ENCODE results near the gene CCT6A.
"Not testable (repeated sequence)": the region's sequence is repeated elsewhere in the genome, so short reads cannot be mapped to it uniquely, and the experiment has no call there.

CCT6A gene

DNA sequence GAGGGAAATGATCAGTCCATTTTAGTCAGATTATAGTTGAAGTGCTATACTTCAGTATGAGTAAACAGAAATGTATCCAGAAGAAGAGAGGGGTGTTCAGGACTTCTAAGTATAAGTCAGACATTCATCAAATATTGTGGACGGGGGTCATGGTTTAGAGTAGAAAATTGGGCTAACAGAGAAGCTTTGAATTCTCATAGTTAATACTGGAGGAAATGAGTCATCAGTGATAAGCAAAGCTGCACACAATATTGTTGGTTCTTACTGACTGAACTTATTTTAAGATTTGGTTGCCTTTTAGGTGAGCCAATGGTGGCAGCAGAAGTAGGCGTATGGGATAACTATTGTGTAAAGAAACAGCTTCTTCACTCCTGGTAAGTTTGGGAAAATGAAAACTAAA is 10.8 kb downstream of the CCT6A start:
- Histone ChIP-seq H3K4me1 (ENCODE audit: low read length) (peaks cover 17% of the 10 kb centered on the region), H3K27ac (ENCODE audit: low read length) (peak overlapping the region; percentile 13; the same call in 1 of the 2 replicates), H3K27me3 (replicated peaks; ENCODE audit: insufficient read depth, low read length) (no peaks in the 10 kb centered on the region), H3K4me2 (ENCODE audit: low read depth, low read length) (no peak overlapping the region), H3K4me3 (ENCODE audit: low read length) (no peak overlapping the region), H3K9ac (ENCODE audit: low read length) (no peak overlapping the region), H3K9me3 (replicated peaks; ENCODE audit: insufficient read depth, low read length) (no peaks in the 10 kb centered on the region), H3F3A (ENCODE audit: insufficient read depth, low read length) (peaks cover 33% of the 10 kb centered on the region), H2AFZ (ENCODE audit: low read length) (no peak overlapping the region), H3K9me2 (replicated peaks; ENCODE audit: insufficient read depth, low read length) (no peaks in the 10 kb centered on the region), H3K79me2 (ENCODE audit: low read length) (peaks cover 43% of the 10 kb centered on the region), H4K20me1 (ENCODE audit: insufficient read depth, low read length) (no peaks in the 10 kb centered on the region), H3K36me3 (replicated peaks; ENCODE audit: insufficient read depth, low read length) (peaks cover 36% of the 10 kb centered on the region)
- TF ChIP-seq EZH2 (optimal IDR thresholded peaks at IDR 0.05; ENCODE audit: low read depth, low read length) (no peak), EZH2phosphoT487 (IDR thresholded peaks at IDR 0.05; ENCODE audit: low read length) (no peak)
- TF ChIP-seq, protein P1, sequence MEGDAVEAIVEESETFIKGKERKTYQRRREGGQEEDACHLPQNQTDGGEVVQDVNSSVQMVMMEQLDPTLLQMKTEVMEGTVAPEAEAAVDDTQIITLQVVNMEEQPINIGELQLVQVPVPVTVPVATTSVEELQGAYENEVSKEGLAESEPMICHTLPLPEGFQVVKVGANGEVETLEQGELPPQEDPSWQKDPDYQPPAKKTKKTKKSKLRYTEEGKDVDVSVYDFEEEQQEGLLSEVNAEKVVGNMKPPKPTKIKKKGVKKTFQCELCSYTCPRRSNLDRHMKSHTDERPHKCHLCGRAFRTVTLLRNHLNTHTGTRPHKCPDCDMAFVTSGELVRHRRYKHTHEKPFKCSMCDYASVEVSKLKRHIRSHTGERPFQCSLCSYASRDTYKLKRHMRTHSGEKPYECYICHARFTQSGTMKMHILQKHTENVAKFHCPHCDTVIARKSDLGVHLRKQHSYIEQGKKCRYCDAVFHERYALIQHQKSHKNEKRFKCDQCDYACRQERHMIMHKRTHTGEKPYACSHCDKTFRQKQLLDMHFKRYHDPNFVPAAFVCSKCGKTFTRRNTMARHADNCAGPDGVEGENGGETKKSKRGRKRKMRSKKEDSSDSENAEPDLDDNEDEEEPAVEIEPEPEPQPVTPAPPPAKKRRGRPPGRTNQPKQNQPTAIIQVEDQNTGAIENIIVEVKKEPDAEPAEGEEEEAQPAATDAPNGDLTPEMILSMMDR (IDR thresholded peaks at IDR 0.05; ENCODE audit: low read length) = no peak
- DNase-seq = no peak

DNA sequence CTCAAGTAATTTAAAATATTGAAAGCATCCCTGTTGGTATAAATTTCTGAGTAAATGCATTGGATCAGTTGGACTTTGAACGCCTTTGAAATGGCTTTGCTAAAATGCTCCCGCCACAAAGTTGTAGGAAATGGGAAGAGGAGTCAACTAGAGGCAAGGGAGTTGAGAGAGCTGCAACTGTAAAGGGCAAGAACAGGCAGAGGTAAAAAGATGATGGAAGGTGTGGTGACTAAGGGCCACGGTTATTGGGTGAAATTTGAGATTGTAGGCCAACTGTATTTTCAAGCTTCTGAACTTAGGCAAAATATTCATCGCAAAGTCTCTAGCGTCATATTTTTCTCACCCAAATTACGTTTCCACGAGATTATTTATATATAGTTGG is 11.9 kb downstream of the CCT6A start:
- peaks cover 17% of the 10 kb centered on the region for H3K4me1 ChIP-seq (ENCODE audit: low read length)
- H3K27ac ChIP-seq (ENCODE audit: low read length) = peak overlapping the region; percentile 72; the same call in 1 of the 2 replicates
- no peaks in the 10 kb centered on the region for H4K20me1 ChIP-seq (ENCODE audit: insufficient read depth, low read length)
- H3K36me3 ChIP-seq (replicated peaks; ENCODE audit: insufficient read depth, low read length) = peaks cover 29% of the 10 kb centered on the region
- TF ChIP-seq EZH2phosphoT487 (IDR thresholded peaks at IDR 0.05; ENCODE audit: low read length) (no peak), EZH2 (optimal IDR thresholded peaks at IDR 0.05; ENCODE audit: low read depth, low read length) (no peak)
- DNase-seq = no peak
- 0 out of 2 replicates have a peak overlapping the region, but pooled peaks have one; percentile 38 for H2AFZ ChIP-seq (ENCODE audit: low read length)
- H3K27me3 ChIP-seq (replicated peaks; ENCODE audit: insufficient read depth, low read length) = no peaks in the 10 kb centered on the region
- H3K79me2 ChIP-seq (ENCODE audit: low read length) = peaks cover 32% of the 10 kb centered on the region
- H3F3A ChIP-seq (ENCODE audit: insufficient read depth, low read length) = peaks cover 33% of the 10 kb centered on the region
- no peaks in the 10 kb centered on the region for H3K9me3 ChIP-seq (replicated peaks; ENCODE audit: insufficient read depth, low read length)
- H3K9ac ChIP-seq (ENCODE audit: low read length) = peak overlapping the region; percentile 68; the same call in 1 of the 2 replicates
- H3K9me2 ChIP-seq (replicated peaks; ENCODE audit: insufficient read depth, low read length) = no peaks in the 10 kb centered on the region
- H3K4me2 ChIP-seq (ENCODE audit: low read depth, low read length) = peak overlapping the region; percentile 92
- peak overlapping the region; percentile 69; the same call in 1 of the 2 replicates for H3K4me3 ChIP-seq (ENCODE audit: low read length)

DNA sequence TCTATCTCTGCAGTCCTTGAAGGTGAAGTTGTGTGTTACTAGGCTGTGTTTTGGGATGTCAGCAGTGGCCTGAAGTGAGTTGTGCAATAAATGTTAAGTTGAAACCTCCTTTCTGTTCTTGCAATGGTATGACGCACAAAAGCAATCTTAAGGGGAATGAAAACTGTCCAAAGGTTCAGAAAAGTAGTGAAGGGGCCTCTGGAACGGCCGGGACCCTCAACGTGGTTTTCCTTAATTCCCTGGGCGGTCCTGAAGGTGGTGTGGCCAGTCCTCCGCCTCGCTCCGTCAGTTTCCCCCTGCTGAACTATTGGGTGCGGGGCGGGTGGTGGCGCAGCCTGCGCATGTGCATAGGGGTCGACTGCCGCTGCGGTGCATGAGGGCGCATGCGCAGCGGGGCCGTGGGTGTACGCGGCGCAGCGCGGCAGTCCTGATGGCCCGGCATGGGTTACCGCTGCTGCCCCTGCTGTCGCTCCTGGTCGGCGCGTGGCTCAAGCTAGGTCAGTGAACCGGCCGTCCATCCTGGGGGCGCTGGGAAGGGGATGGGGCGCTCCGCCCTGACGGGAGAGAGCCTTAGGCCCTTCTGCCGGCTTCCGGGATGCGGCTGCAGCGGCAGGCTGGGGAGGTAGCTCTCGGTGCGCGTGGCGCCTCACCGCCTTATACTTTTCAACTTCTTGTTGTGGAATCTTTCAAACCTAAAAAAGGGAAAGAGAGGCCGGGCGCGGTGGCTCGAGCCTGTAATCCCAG is 12.5 kb downstream of the CCT6A start, which contains the start of gene SUMF2:
Gene SUMF2, plus strand, starts transcription at position 405 of the 744 bp plus-strand sequence. Its CDS starts 26 bp downstream, at position 431.
- TF ChIP-seq, protein P1 (IDR thresholded peaks at IDR 0.05; ENCODE audit: low read length) = peak; percentile 28
- TF ChIP-seq EZH2 (optimal IDR thresholded peaks at IDR 0.05; ENCODE audit: low read depth, low read length) (no peak), EZH2phosphoT487 (IDR thresholded peaks at IDR 0.05; ENCODE audit: low read length) (no peak)
- Histone ChIP-seq H3K79me2 (ENCODE audit: low read length) (peaks cover 29% of the 10 kb centered on the region), H3K4me1 (ENCODE audit: low read length) (peaks cover 17% of the 10 kb centered on the region), H4K20me1 (ENCODE audit: insufficient read depth, low read length) (no peaks in the 10 kb centered on the region), H3K27me3 (replicated peaks; ENCODE audit: insufficient read depth, low read length) (no peaks in the 10 kb centered on the region), H3K36me3 (replicated peaks; ENCODE audit: insufficient read depth, low read length) (peaks cover 24% of the 10 kb centered on the region), H2AFZ (ENCODE audit: low read length) (peak within 1 kb of the TSS; percentile 42), H3F3A (ENCODE audit: insufficient read depth, low read length) (peaks cover 33% of the 10 kb centered on the region), H3K9me2 (replicated peaks; ENCODE audit: insufficient read depth, low read length) (no peaks in the 10 kb centered on the region), H3K27ac (ENCODE audit: low read length) (peak within 1 kb of the TSS; percentile 72), H3K9me3 (replicated peaks; ENCODE audit: insufficient read depth, low read length) (no peaks in the 10 kb centered on the region), H3K4me3 (ENCODE audit: low read length) (peak within 1 kb of the TSS; percentile 69), H3K4me2 (ENCODE audit: low read depth, low read length) (peak within 1 kb of the TSS; percentile 92), H3K9ac (ENCODE audit: low read length) (peak within 1 kb of the TSS; percentile 68)
- DNase-seq = peak; percentile 92

DNA sequence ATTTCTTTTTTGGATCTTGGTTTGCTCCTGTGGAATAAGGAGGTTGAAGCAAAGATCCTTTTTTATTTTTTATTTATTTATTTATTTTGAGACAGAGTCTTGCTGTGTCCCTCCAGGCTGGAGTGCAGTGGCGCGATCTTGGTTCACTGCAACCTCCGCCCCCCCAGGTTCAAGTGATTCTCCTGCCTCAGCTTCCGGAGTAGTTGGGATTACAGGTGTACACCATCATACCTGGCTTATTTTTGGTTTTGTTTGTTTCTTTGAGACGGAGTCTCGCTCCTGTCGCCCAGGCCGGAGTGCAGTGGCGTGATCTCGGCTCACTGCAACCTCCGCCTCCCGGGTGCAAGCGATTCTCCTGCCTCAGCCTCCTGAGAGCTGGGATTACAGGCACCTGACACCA is 14.8 kb downstream of the CCT6A start:
- H3K4me2 ChIP-seq (ENCODE audit: low read depth, low read length); H3K27ac ChIP-seq (ENCODE audit: low read length); H4K20me1 ChIP-seq (ENCODE audit: insufficient read depth, low read length); DNase-seq; H3K27me3 ChIP-seq (replicated peaks; ENCODE audit: insufficient read depth, low read length); H3K79me2 ChIP-seq (ENCODE audit: low read length); H3K4me3 ChIP-seq (ENCODE audit: low read length); H3K9me3 ChIP-seq (replicated peaks; ENCODE audit: insufficient read depth, low read length); H3K9ac ChIP-seq (ENCODE audit: low read length); H3K9me2 ChIP-seq (replicated peaks; ENCODE audit: insufficient read depth, low read length); H2AFZ ChIP-seq (ENCODE audit: low read length): not testable (repeated sequence)
- peaks cover 27% of the 10 kb centered on the region for H3F3A ChIP-seq (ENCODE audit: insufficient read depth, low read length)
- H3K4me1 ChIP-seq (ENCODE audit: low read length) = peaks cover 11% of the 10 kb centered on the region
- peaks cover 12% of the 10 kb centered on the region; the same call in 1 of the 2 replicates for H3K36me3 ChIP-seq (replicated peaks; ENCODE audit: insufficient read depth, low read length)

Measured in MM.1S (cell line).